ENCODE data around the gene PSTPIP2.

- TF ChIP-seq POLR2A (IDR thresholded peaks at IDR 0.05) = no peak
- no peak for TF ChIP-seq CTCF (IDR thresholded peaks at IDR 0.05)
- TF ChIP-seq POLR2AphosphoS5 (IDR thresholded peaks at IDR 0.05) = no peak
These were observed 90.2 kb downstream of the PSTPIP2 start for GRCh38 chr18:45981821-45982220.

All from prostate gland (tissue), 2 donors.